HCT116 (cell line): ENCODE measurements around the gene FAM227B. TPM values are rescaled to one million over a fixed set of nuclear protein-coding genes. Genes with fewer than 3 reads are reported as not detected.

Source experiments
- ATAC-seq: fragments of 200-7000 bp; cut with Tn5 transposase; 2 replicates; pipeline ENCODE4 v1.9.1; 2020; ENCODE audit warnings: mild to moderate bottlenecking, moderate library complexity
- BruUV-seq: library from RNA; stranded (reverse); fragments of 400-500 nt; replicated peaks from 2 replicates; lab custom pipeline; 2021; lab: Mats Ljungman, UMichigan
- CTCF ChIA-PET: fragments of 300-600 bp; sonication (Branson Sonifier 250); formaldehyde crosslinking; loops from one replicate; lab custom pipeline; 2021; ENCODE audit warnings: antibody characterized with exemption; lab: Charles Lee
- POLR2A ChIA-PET: fragments of 300-600, 350-600 bp; sonication (Branson Sonifier 250); formaldehyde crosslinking; loops from one replicate; lab custom pipeline; 2021; ENCODE audit warnings: antibody characterized with exemption; lab: Charles Lee
- RAD21 ChIA-PET, 2 experiments: fragments of 300-600 bp; sonication (Branson Sonifier 250); formaldehyde crosslinking; loops; one replicate each; lab custom pipeline; 2023; ENCODE audit warnings: low total read pairs in 2 of 2; ENCODE audit not compliant: uncharacterized antibody in 2 of 2, unreplicated experiment in 2 of 2, low non-redundant PET in 1 of 2; lab: Charles Lee
- DNase-seq: peaks from one replicate; pipeline ENCODE4 v3.0.0-alpha.2; 2010; ENCODE audit warnings: low read depth, low spot score
- H2AFZ ChIP-seq: fragments of 200-600 bp; shearing (Covaris generic), sonication (generic); 2 replicates; pipeline ENCODE4 v1.6.1; 2017; ENCODE audit warnings: low read depth, mixed run types, mixed read lengths, antibody characterized with exemption, low read length; ENCODE audit not compliant: poor library complexity, severe bottlenecking
- H3K27ac ChIP-seq: 2 replicates; pipeline ENCODE4 v1.5.1; 2012; ENCODE audit warnings: low read depth, low read length
- H3K27me3 ChIP-seq: fragments of 200-600 bp; sonication (generic); 2 replicates; pipeline ENCODE4 v1.6.1; 2016; ENCODE audit warnings: mixed run types, low read length, mixed read lengths; ENCODE audit not compliant: insufficient read depth
- H3K36me3 ChIP-seq, 2 experiments: fragments of 200-500 bp in 1 of 2; fragments of 200-600 bp in 1 of 2; sonication (Bioruptor generic) in 1 of 2; sonication (generic) in 1 of 2; 2 replicates each; pipeline versions ENCODE4 v1.5.1 to v1.6.1; 2014 to 2016; ENCODE audit warnings: low read length in 2 of 2, inconsistent platforms in 1 of 2, mixed read lengths in 1 of 2, mixed run types in 1 of 2; ENCODE audit not compliant: insufficient read depth in 2 of 2, control insufficient read depth in 1 of 2
- H3K4me1 ChIP-seq, 2 experiments: fragments of 200-600 bp in 1 of 2; sonication (generic) in 1 of 2; 2 replicates each; pipeline versions ENCODE4 v1.5.1 to v1.6.1; 2012 to 2017; ENCODE audit warnings: low read length in 2 of 2, inconsistent platforms in 1 of 2, mild to moderate bottlenecking in 1 of 2, mixed read lengths in 1 of 2, mixed run types in 1 of 2, moderate library complexity in 1 of 2; ENCODE audit not compliant: insufficient read depth in 2 of 2, control insufficient read depth in 1 of 2
- H3K4me2 ChIP-seq: fragments of 200-600 bp; sonication (generic); 2 replicates; pipeline ENCODE4 v1.6.1; 2017; ENCODE audit warnings: mixed run types, low read length, mixed read lengths
- H3K4me3 ChIP-seq, 2 experiments: fragments of 200-600 bp in 1 of 2; sonication (generic) in 1 of 2; replicated peaks in 1 of 2; 2 replicates each; pipeline ENCODE4 v1.5.1; 2011 to 2016; ENCODE audit warnings: low read length in 2 of 2, control low read depth in 1 of 2, low read depth in 1 of 2, mild to moderate bottlenecking in 1 of 2, mixed read lengths in 1 of 2, mixed run types in 1 of 2
- H3K79me2 ChIP-seq: fragments of 200-600 bp; sonication (generic); 2 replicates; pipeline ENCODE4 v1.6.1; 2017; ENCODE audit warnings: mild to moderate bottlenecking, mixed run types, low read length, moderate library complexity, mixed read lengths; ENCODE audit not compliant: insufficient read depth
- H3K9ac ChIP-seq: fragments of 200-600 bp; sonication (generic); 2 replicates; pipeline ENCODE4 v1.6.1; 2016; ENCODE audit warnings: low read length, mixed read lengths
- H3K9me2 ChIP-seq: fragments of 200-600 bp; sonication (generic), shearing (Covaris generic); 2 replicates; pipeline ENCODE4 v1.6.1; 2017; ENCODE audit warnings: mixed run types, mild to moderate bottlenecking, moderate library complexity; ENCODE audit not compliant: insufficient read depth
- H3K9me3 ChIP-seq, 2 experiments: fragments of 200-500 bp in 1 of 2; fragments of 200-600 bp in 1 of 2; sonication (Bioruptor generic) in 1 of 2; sonication (generic) in 1 of 2; 2 replicates each; pipeline ENCODE4 v1.6.1; 2014 to 2017; ENCODE audit warnings: low read length in 2 of 2, mixed read lengths in 2 of 2, inconsistent platforms in 1 of 2, low read depth in 1 of 2, mild to moderate bottlenecking in 1 of 2, mixed run types in 1 of 2, moderate library complexity in 1 of 2; ENCODE audit not compliant: control insufficient read depth in 1 of 2, insufficient read depth in 1 of 2
- H4K20me1 ChIP-seq: fragments of 200-600 bp; sonication (generic), shearing (Covaris generic); 2 replicates; pipeline ENCODE4 v1.6.1; 2017; ENCODE audit warnings: mixed run types, mild to moderate bottlenecking, moderate library complexity; ENCODE audit not compliant: insufficient read depth
- EZH2 ChIP-seq: fragments of 200-600 bp; sonication (generic); IDR thresholded peaks from 2 replicates; pipeline ENCODE4 v1.6.1; 2017; ENCODE audit warnings: antibody characterized with exemption, mixed run types
- FOSL1 ChIP-seq: IDR thresholded peaks from 2 replicates; pipeline ENCODE4 v1.6.1; 2012; ENCODE audit warnings: low read depth
- POLR2A ChIP-seq: IDR thresholded peaks from 2 replicates; pipeline ENCODE4 v1.7.0; 2011; ENCODE audit warnings: borderline replicate concordance; ENCODE audit not compliant: insufficient read depth, insufficient read length; ENCODE audit errors: extremely low read depth
- RAD21 ChIP-seq: IDR thresholded peaks from 2 replicates; pipeline ENCODE4 v1.6.1; 2012; ENCODE audit warnings: low read depth, mild to moderate bottlenecking
- SIN3A ChIP-seq: IDR thresholded peaks from 2 replicates; pipeline ENCODE4 v1.6.1; 2012; ENCODE audit warnings: low read depth
- SP1 ChIP-seq: IDR thresholded peaks from 2 replicates; pipeline ENCODE4 v1.6.1; 2012; ENCODE audit warnings: low read depth
- SRF ChIP-seq: IDR thresholded peaks from 2 replicates; pipeline ENCODE4 v1.6.1; 2012; ENCODE audit warnings: low read depth
- TCF7L2 ChIP-seq: IDR thresholded peaks from 2 replicates; pipeline ENCODE4 v1.7.0; 2011; ENCODE audit warnings: borderline replicate concordance, inconsistent platforms; ENCODE audit not compliant: insufficient read depth, insufficient read length; ENCODE audit errors: extremely low read depth
- ZFX ChIP-seq: fragments of 450-650 bp; IDR thresholded peaks from 2 replicates; pipeline ENCODE4 v1.6.1; 2017
- intact Hi-C: fragments of 100-400 bp; cut with micrococcal nuclease; formaldehyde crosslinking; loops from 2 replicates; pipeline ENCODE4 v1.10.0; 2022
- total RNA-seq: library from RNA; stranded (reverse); gene quantifications from one replicate; pipeline ENCODE4 v1.2.1, GENCODE V29; 2021; ENCODE audit not compliant: unreplicated experiment
- TF ChIP-seq, protein P1 (sequence below): IDR thresholded peaks from 2 replicates; pipeline ENCODE4 v1.6.1; 2012
- TF ChIP-seq, protein P2 (sequence below), 3 experiments: fragments of 200-600 bp in 1 of 3; sonication (generic) in 1 of 3; IDR thresholded peaks in 2 of 3; conservative IDR thresholded peaks in 1 of 3; 2 replicates each; pipeline ENCODE4 v1.5.1; 2012 to 2017; ENCODE audit warnings: low read depth in 2 of 3, low read length in 2 of 3, antibody characterized with exemption in 1 of 3, borderline replicate concordance in 1 of 3, control low read depth in 1 of 3, mild to moderate bottlenecking in 1 of 3, mixed read lengths in 1 of 3, mixed run types in 1 of 3, moderate library complexity in 1 of 3; ENCODE audit not compliant: insufficient read depth in 1 of 3
- TF ChIP-seq, protein P3 (sequence below): IDR thresholded peaks from 2 replicates; pipeline ENCODE4 v1.6.1; 2012
- TF ChIP-seq, protein P4 (sequence below): IDR thresholded peaks from 2 replicates; pipeline ENCODE4 v1.6.1; 2012; ENCODE audit warnings: low read depth

FAM227B gene
- total RNA-seq, 1 experiment from 2014 or later = 6.9 TPM

DNA sequence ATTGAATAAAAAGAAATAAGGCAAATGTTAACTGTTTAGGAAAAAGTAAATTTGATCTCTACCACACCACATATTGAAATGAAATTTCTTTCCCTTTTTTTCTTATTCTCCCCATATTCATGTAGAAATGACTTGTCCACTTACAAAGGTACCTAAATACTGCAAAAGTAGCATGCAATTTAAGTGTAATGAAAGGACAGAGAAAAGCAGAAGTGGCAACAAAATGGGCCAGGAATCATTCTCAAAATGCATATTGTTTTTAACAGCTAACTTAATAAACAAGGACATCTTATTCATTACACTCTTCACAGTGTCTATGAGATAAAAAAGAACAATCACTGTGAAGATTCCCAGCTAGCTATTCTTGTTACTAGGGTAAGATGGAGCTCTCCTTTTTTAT, 238.2 kb downstream of the FAM227B start:
- Histone ChIP-seq H4K20me1 (no peaks in the 10 kb centered on the region), H3K27ac (no peak overlapping the region), H3K4me3 (no peak overlapping the region), H3K4me2 (no peak overlapping the region), H3K4me1 (no peaks in the 10 kb centered on the region), H3K79me2 (no peaks in the 10 kb centered on the region), H3K36me3 (no peaks in the 10 kb centered on the region), H3K9me2 (no peaks in the 10 kb centered on the region), H3K9ac (no peak overlapping the region), H3K9me3 (no peaks in the 10 kb centered on the region), H3K27me3 (no peaks in the 10 kb centered on the region), H2AFZ (no peak overlapping the region)
- TF ChIP-seq SIN3A (no peak), EZH2 (no peak), TCF7L2 (no peak), ZFX (no peak), POLR2A (no peak), SP1 (no peak), RAD21 (no peak), FOSL1 (no peak), SRF (no peak)
- TF ChIP-seq, protein P1, sequence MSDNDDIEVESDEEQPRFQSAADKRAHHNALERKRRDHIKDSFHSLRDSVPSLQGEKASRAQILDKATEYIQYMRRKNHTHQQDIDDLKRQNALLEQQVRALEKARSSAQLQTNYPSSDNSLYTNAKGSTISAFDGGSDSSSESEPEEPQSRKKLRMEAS = no peak
- TF ChIP-seq, protein P2, sequence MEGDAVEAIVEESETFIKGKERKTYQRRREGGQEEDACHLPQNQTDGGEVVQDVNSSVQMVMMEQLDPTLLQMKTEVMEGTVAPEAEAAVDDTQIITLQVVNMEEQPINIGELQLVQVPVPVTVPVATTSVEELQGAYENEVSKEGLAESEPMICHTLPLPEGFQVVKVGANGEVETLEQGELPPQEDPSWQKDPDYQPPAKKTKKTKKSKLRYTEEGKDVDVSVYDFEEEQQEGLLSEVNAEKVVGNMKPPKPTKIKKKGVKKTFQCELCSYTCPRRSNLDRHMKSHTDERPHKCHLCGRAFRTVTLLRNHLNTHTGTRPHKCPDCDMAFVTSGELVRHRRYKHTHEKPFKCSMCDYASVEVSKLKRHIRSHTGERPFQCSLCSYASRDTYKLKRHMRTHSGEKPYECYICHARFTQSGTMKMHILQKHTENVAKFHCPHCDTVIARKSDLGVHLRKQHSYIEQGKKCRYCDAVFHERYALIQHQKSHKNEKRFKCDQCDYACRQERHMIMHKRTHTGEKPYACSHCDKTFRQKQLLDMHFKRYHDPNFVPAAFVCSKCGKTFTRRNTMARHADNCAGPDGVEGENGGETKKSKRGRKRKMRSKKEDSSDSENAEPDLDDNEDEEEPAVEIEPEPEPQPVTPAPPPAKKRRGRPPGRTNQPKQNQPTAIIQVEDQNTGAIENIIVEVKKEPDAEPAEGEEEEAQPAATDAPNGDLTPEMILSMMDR (IDR thresholded peaks at IDR 0.05 in 2 of 3, conservative IDR thresholded peaks at IDR 0.05 in 1 of 3; ENCODE audit: borderline replicate concordance in 1 of 3, insufficient read depth in 1 of 3, low read depth in 2 of 3, low read length in 2 of 3) = no peak
- TF ChIP-seq, protein P3, sequence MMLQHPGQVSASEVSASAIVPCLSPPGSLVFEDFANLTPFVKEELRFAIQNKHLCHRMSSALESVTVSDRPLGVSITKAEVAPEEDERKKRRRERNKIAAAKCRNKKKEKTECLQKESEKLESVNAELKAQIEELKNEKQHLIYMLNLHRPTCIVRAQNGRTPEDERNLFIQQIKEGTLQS = no peak
- TF ChIP-seq, protein P4, sequence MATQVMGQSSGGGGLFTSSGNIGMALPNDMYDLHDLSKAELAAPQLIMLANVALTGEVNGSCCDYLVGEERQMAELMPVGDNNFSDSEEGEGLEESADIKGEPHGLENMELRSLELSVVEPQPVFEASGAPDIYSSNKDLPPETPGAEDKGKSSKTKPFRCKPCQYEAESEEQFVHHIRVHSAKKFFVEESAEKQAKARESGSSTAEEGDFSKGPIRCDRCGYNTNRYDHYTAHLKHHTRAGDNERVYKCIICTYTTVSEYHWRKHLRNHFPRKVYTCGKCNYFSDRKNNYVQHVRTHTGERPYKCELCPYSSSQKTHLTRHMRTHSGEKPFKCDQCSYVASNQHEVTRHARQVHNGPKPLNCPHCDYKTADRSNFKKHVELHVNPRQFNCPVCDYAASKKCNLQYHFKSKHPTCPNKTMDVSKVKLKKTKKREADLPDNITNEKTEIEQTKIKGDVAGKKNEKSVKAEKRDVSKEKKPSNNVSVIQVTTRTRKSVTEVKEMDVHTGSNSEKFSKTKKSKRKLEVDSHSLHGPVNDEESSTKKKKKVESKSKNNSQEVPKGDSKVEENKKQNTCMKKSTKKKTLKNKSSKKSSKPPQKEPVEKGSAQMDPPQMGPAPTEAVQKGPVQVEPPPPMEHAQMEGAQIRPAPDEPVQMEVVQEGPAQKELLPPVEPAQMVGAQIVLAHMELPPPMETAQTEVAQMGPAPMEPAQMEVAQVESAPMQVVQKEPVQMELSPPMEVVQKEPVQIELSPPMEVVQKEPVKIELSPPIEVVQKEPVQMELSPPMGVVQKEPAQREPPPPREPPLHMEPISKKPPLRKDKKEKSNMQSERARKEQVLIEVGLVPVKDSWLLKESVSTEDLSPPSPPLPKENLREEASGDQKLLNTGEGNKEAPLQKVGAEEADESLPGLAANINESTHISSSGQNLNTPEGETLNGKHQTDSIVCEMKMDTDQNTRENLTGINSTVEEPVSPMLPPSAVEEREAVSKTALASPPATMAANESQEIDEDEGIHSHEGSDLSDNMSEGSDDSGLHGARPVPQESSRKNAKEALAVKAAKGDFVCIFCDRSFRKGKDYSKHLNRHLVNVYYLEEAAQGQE = no peak
- ChIA-PET POLR2A (no interaction called here), RAD21 (no interaction called here), CTCF (no interaction called here)
- intact Hi-C loops = no loop called here
- no peak for ATAC-seq
- DNase-seq = no peak
- BruUV-seq = no TSS peak
